Gastroesophageal sphincter (tissue), 4 donors: ENCODE data around the gene MRPS12. TPM values are rescaled to one million over a fixed set of nuclear protein-coding genes. Genes with fewer than 3 reads are reported as not detected.
"Not testable (repeated sequence)": the region's sequence is repeated elsewhere in the genome, so short reads cannot be mapped to it uniquely, and the experiment has no call there.

Experiments used
- ATAC-seq: fragments of 150-250 bp; one replicate; pipeline ENCODE4 v1.9.1; 2016; ENCODE audit warnings: mild to moderate bottlenecking, moderate library complexity
- H3K27ac ChIP-seq, 4 donors: fragments of 200-600 bp; sonication (generic) in 3 of 4; 1 replicate in 3 of 4; 2 replicates in 1 of 4; pipeline ENCODE4 v1.5.1; 2016 to 2019
- H3K27me3 ChIP-seq: fragments of 200-600 bp; sonication (generic); one replicate; pipeline ENCODE4 v1.5.1; 2019
- H3K36me3 ChIP-seq, 2 donors: fragments of 200-600 bp; sonication (generic); one replicate each; pipeline ENCODE4 v1.5.1; 2019; ENCODE audit warnings: control low read depth in 1 of 2
- H3K4me1 ChIP-seq, 3 donors: fragments of 200-600 bp; sonication (generic); 1 replicate in 2 of 3; 2 replicates in 1 of 3; pipeline ENCODE4 v1.5.1; 2016 to 2019; ENCODE audit warnings: control low read depth in 2 of 3
- H3K4me3 ChIP-seq, 2 donors: fragments of 200-600 bp; sonication (generic); one replicate each; pipeline ENCODE4 v1.5.1; 2019; ENCODE audit warnings: mild to moderate bottlenecking in 1 of 2, moderate library complexity in 1 of 2
- H3K9me3 ChIP-seq, 3 donors: fragments of 200-600 bp; sonication (generic); one replicate each; pipeline ENCODE4 v1.5.1; 2017 to 2019; ENCODE audit warnings: control low read depth in 2 of 3
- CTCF ChIP-seq, 4 experiments: fragments of 200-600 bp in 2 of 4; fragments of 450-650 bp in 2 of 4; sonication (generic) in 1 of 4; IDR thresholded peaks; one replicate each; pipeline ENCODE4 v1.5.1; 2017 to 2019; ENCODE audit warnings: antibody characterized with exemption in 4 of 4, mild to moderate bottlenecking in 2 of 4, moderate library complexity in 2 of 4
- EP300 ChIP-seq: sonication (generic); formaldehyde crosslinking; IDR thresholded peaks from one replicate; pipeline ENCODE4 v1.6.1; 2017; ENCODE audit warnings: antibody characterized with exemption, mild to moderate bottlenecking
- POLR2A ChIP-seq, 2 donors: fragments of 450-650 bp; IDR thresholded peaks; one replicate each; pipeline ENCODE4 v1.6.1; 2017; ENCODE audit warnings: antibody characterized with exemption in 2 of 2, mild to moderate bottlenecking in 2 of 2, moderate library complexity in 1 of 2
- POLR2AphosphoS5 ChIP-seq: sonication (generic); formaldehyde crosslinking; IDR thresholded peaks from one replicate; pipeline ENCODE4 v1.6.1; 2017; ENCODE audit warnings: antibody characterized with exemption
- WGBS, 2 donors: methylation state at CpG; one replicate each; pipeline ENCODE4 v1.1.5; 2018; ENCODE audit warnings: low coverage in 1 of 2; 5-methylcytosine and 5-hydroxymethylcytosine counted together
- total RNA-seq, 4 donors: library from RNA; depleted of rRNA; stranded (reverse); fragments of >200 nt; gene quantifications; one replicate each; pipeline ENCODE4 v1.1.0, GENCODE V29; 2016

Gene MRPS12
- 10 to 100 TPM; 19.8 to 25.3 (median 23.0) TPM for total RNA-seq

GRCh38 chr19:38930776-38931520 is at the start of gene MRPS12:
TSS of gene MRPS12 (plus strand) at chr19:38930944. CDS start at chr19:38931295, 351 bp downstream.
- TF ChIP-seq CTCF (IDR thresholded peaks at IDR 0.05): no peak
- peak in 1 of 2 donors; percentile 12 for TF ChIP-seq POLR2A (IDR thresholded peaks at IDR 0.05)
- TF ChIP-seq POLR2AphosphoS5: peak; percentile 45
- WGBS, 2 donors: 0 to 1% methylated on average over 2 to 11 of the region's 40 CpGs
- Histone ChIP-seq H3K36me3 (peaks cover 0 to 38% of the 10 kb centered on the region in 2 donors), H3K27me3 (no peaks in the 10 kb centered on the region), H3K4me3 (peak within 1 kb of the TSS; percentile 51 to 71), H3K9me3 (no peaks in the 10 kb centered on the region), H3K4me1 (peaks cover 0 to 37% (median 10%) of the 10 kb centered on the region in 3 donors), H3K27ac (peak within 1 kb of the TSS; percentile 55 to 92 (median 85))
- peak; percentile 99 for ATAC-seq

GRCh38 chr19:38883286-38883685 is 47.5 kb upstream of the MRPS12 start:
- 80% methylated on average over 8 of the region's 9 CpGs; no CpG with 5 or more reads in 1 of the 2 donors for WGBS, 2 donors
- Histone ChIP-seq H3K4me1 (peaks cover 0 to 19% (median 3%) of the 10 kb centered on the region in 3 donors), H3K9me3 (no peaks in the 10 kb centered on the region), H3K4me3 (no peak overlapping the region), H3K27me3 (no peaks in the 10 kb centered on the region), H3K27ac (no peak overlapping the region), H3K36me3 (peaks cover 0 to 78% of the 10 kb centered on the region in 2 donors)
- TF ChIP-seq CTCF (IDR thresholded peaks at IDR 0.05) (no peak), POLR2AphosphoS5 (no peak), EP300 (no peak), POLR2A (IDR thresholded peaks at IDR 0.05) (no peak)
- no peak for ATAC-seq

- H3K4me3 ChIP-seq, ATAC-seq, H3K27ac ChIP-seq, H3K9me3 ChIP-seq, H3K27me3 ChIP-seq: not testable (repeated sequence)
- 91 to 100% methylated on average over 2 of the region's 3 CpGs for WGBS, 2 donors
- peaks cover 0 to 79% of the 10 kb centered on the region in 2 donors for H3K36me3 ChIP-seq
- peaks cover 0 to 14% (median 0%) of the 10 kb centered on the region in 3 donors for H3K4me1 ChIP-seq
Observed at GRCh38 chr19:38884691-38885090, 46.1 kb upstream of the MRPS12 start.

- WGBS, 2 donors: no CpG with 5 or more reads among the region's 17 CpGs
- Histone ChIP-seq H3K9me3 (no peaks in the 10 kb centered on the region), H3K27ac (no peak overlapping the region), H3K4me1 (peaks cover 0 to 21% (median 0%) of the 10 kb centered on the region in 3 donors), H3K4me3 (no peak overlapping the region), H3K27me3 (no peaks in the 10 kb centered on the region), H3K36me3 (peaks cover 0 to 78% of the 10 kb centered on the region in 2 donors)
- ATAC-seq: no peak
- no peak for TF ChIP-seq POLR2AphosphoS5
- TF ChIP-seq POLR2A (IDR thresholded peaks at IDR 0.05): no peak
- TF ChIP-seq CTCF (IDR thresholded peaks at IDR 0.05): no peak
- TF ChIP-seq EP300: no peak
Observed at GRCh38 chr19:38888876-38889275, 41.9 kb upstream of the MRPS12 start.

GRCh38 chr19:38889803-38890202 is 40.9 kb upstream of the MRPS12 start:
- no peak overlapping the region for H3K27ac ChIP-seq

More at GRCh38 chr19:38889803-38890202, 40.9 kb upstream of the MRPS12 start:
- no peak for ATAC-seq
- no peak overlapping the region for H3K4me3 ChIP-seq
- H3K36me3 ChIP-seq: peaks cover 0 to 79% of the 10 kb centered on the region in 2 donors
- TF ChIP-seq POLR2AphosphoS5 (no peak), EP300 (no peak), POLR2A (IDR thresholded peaks at IDR 0.05) (no peak), CTCF (IDR thresholded peaks at IDR 0.05) (no peak)
- H3K9me3 ChIP-seq: no peaks in the 10 kb centered on the region
- no peaks in the 10 kb centered on the region for H3K27me3 ChIP-seq
- WGBS, 2 donors: 91% methylated on average over 4 of the region's 8 CpGs; no CpG with 5 or more reads in 1 of the 2 donors
- H3K4me1 ChIP-seq: peaks cover 0 to 23% (median 0%) of the 10 kb centered on the region in 3 donors
